ENCODE data around the gene GRIK5. TPM values are rescaled to one million over a fixed set of nuclear protein-coding genes. Genes with fewer than 3 reads are reported as not detected.
A peak's percentile ranks its signal among the peaks of the same experiment; 100 is the strongest.

GRIK5 gene
- total and polyA plus RNA-seq, 2 of the 8 experiments (the other 6 are each of a cell fraction or from before 2014, with no cell fraction given): 17.8 to 42.9 TPM

- Histone ChIP-seq H3K4me2 (ENCODE audit: insufficient read depth in 1 of 2, low read depth in 2 of 2, low read length in 2 of 2) (peak overlapping the region; percentile 15 to 92; a peak in 3 of 4 replicates), H4K8ac (ENCODE audit: extremely low read depth, insufficient read depth, low read length) (no peak overlapping the region), H2AFZ (ENCODE audit: low read length) (peak overlapping the region; percentile 100), H3K4me3 (ENCODE audit: extremely low read depth in 1 of 4, insufficient read depth in 2 of 4, low read depth in 3 of 4, low read length in 4 of 4) (peak overlapping the region in 3 of 4 experiments; percentile 32 to 52 (median 38); a peak in 6 of 8 replicates), H3K79me1 (ENCODE audit: low read depth, low read length) (no peaks in the 10 kb centered on the region), H2BK15ac (ENCODE audit: low read length) (0 out of 2 replicates have a peak overlapping the region, but pooled peaks have one; percentile 10), H3K36me3 (ENCODE audit: control insufficient read depth in 2 of 4, insufficient read depth in 4 of 4, low read length in 3 of 4) (peaks cover 0 to 3% (median 0%) of the 10 kb centered on the region in 4 experiments; a peak in 2 of 8 replicates), H4K5ac (ENCODE audit: insufficient read length, low read depth, low read length) (no peak overlapping the region), H3K27ac (ENCODE audit: low read depth, low read length) (no peak overlapping the region), H2BK5ac (ENCODE audit: low read depth, low read length) (no peak overlapping the region; the same call in 1 of the 2 replicates), H3K18ac (ENCODE audit: extremely low read depth, low read length) (peak overlapping the region; percentile 93; the same call in 1 of the 2 replicates), H2BK12ac (ENCODE audit: low read depth, low read length) (peak overlapping the region; percentile 98; the same call in 1 of the 2 replicates), H3K23me2 (ENCODE audit: low read depth, low read length) (no peaks in the 10 kb centered on the region), H4K20me1 (replicated peaks in 1 of 2; ENCODE audit: control insufficient read depth in 1 of 2, insufficient read depth in 2 of 2, low read length in 2 of 2) (no peaks in the 10 kb centered on the region), H3K27me3 (replicated peaks in 1 of 4; ENCODE audit: control insufficient read depth in 3 of 4, extremely low read depth in 1 of 4, insufficient read depth in 3 of 4, low read length in 3 of 4) (no peaks in the 10 kb centered on the region), H3K23ac (ENCODE audit: insufficient read length) (no peak overlapping the region), H2AK5ac (ENCODE audit: low read depth, low read length) (no peak overlapping the region), H3K14ac (ENCODE audit: insufficient read length) (no peak overlapping the region), H3K56ac (replicated peaks; ENCODE audit: insufficient read length, low read depth, low read length) (peak overlapping the region; percentile 64), H4K91ac (replicated peaks; ENCODE audit: insufficient read length, low read length) (peak overlapping the region; percentile 88), H3K4ac (replicated peaks; ENCODE audit: insufficient read length, low read depth, low read length) (no peak overlapping the region), H3K4me1 (replicated peaks in 1 of 4; ENCODE audit: control insufficient read depth in 3 of 4, insufficient read depth in 4 of 4, low read length in 3 of 4) (no peaks in the 10 kb centered on the region), H2BK120ac (replicated peaks; ENCODE audit: low read depth, low read length) (no peak overlapping the region), H3K9ac (replicated peaks in 1 of 4; ENCODE audit: extremely low read depth in 1 of 4, low read depth in 3 of 4, low read length in 3 of 4) (no peak overlapping the region), H2BK20ac (ENCODE audit: low read length) (0 out of 2 replicates have a peak overlapping the region, but pooled peaks have one; percentile 72), H3K9me3 (ENCODE audit: insufficient read depth in 2 of 2, low read depth in 1 of 2, low read length in 1 of 2) (no peaks in the 10 kb centered on the region), H3K79me2 (ENCODE audit: control insufficient read depth in 1 of 2, insufficient read depth in 2 of 2, low read length in 2 of 2) (no peaks in the 10 kb centered on the region)
- CTCF ChIA-PET (ENCODE audit: partially characterized antibody): interaction anchor here (0.7 to 4.4 kb wide), 10 partner anchors 8 to 79 kb away, joined by 3 to 30 read pairs (median 6); partner anchors contain the start of gene CD79A
- 10% methylated on average over 8 of the region's 12 CpGs; no CpG with 5 or more reads in 1 of the 2 experiments for WGBS, 2 experiments (ENCODE audit: extremely low coverage in 1 of 2, insufficient coverage in 1 of 2, insufficient read length in 1 of 2, insufficient replicate concordance in 2 of 2, low coverage in 1 of 2, low lambda C conversion rate in 2 of 2, missing lambda C conversion rate in 1 of 2)
- POLR2A ChIA-PET (ENCODE audit: partially characterized antibody): interaction anchor here (1.4 to 6.1 kb wide), 4 partner anchors 14 to 91 kb away, joined by 3 to 28 read pairs (median 12); partner anchors contain the start of gene RPS19
- no peak for FAIRE-seq
- peak; percentile 76 to 99 for DNase-seq (ENCODE audit: low read depth in 1 of 2, low spot score in 2 of 2)
- no peak for TF ChIP-seq MAFK (IDR thresholded peaks at IDR 0.05; ENCODE audit: low read depth, low read length)
- 0 out of 2 replicates have a peak, but pooled peaks have one; percentile 19 for TF ChIP-seq SP1 (IDR thresholded peaks at IDR 0.05; ENCODE audit: low read depth, low read length)
- peak; percentile 89 to 90 for TF ChIP-seq RAD21 (IDR thresholded peaks at IDR 0.05 in 1 of 2, conservative IDR thresholded peaks at IDR 0.05 in 1 of 2; ENCODE audit: low read depth in 2 of 2, low read length in 2 of 2)
- TF ChIP-seq, protein P1, sequence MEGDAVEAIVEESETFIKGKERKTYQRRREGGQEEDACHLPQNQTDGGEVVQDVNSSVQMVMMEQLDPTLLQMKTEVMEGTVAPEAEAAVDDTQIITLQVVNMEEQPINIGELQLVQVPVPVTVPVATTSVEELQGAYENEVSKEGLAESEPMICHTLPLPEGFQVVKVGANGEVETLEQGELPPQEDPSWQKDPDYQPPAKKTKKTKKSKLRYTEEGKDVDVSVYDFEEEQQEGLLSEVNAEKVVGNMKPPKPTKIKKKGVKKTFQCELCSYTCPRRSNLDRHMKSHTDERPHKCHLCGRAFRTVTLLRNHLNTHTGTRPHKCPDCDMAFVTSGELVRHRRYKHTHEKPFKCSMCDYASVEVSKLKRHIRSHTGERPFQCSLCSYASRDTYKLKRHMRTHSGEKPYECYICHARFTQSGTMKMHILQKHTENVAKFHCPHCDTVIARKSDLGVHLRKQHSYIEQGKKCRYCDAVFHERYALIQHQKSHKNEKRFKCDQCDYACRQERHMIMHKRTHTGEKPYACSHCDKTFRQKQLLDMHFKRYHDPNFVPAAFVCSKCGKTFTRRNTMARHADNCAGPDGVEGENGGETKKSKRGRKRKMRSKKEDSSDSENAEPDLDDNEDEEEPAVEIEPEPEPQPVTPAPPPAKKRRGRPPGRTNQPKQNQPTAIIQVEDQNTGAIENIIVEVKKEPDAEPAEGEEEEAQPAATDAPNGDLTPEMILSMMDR (IDR thresholded peaks at IDR 0.05; ENCODE audit: control extremely low read depth in 1 of 3, insufficient read depth in 1 of 3, low read depth in 1 of 3, low read length in 3 of 3): peak; percentile 93 to 98 (median 97)
- TF ChIP-seq SIN3A (conservative IDR thresholded peaks at IDR 0.05 in 1 of 2, IDR thresholded peaks at IDR 0.05 in 1 of 2; ENCODE audit: low read depth in 1 of 2, low read length in 2 of 2): no peak
- TF ChIP-seq TCF12 (IDR thresholded peaks at IDR 0.05; ENCODE audit: low read depth, low read length): 0 out of 2 replicates have a peak, but pooled peaks have one; percentile 20
- no peak for TF ChIP-seq NRF1 (IDR thresholded peaks at IDR 0.05; ENCODE audit: low read depth, low read length)
- no peak for TF ChIP-seq E2F6 (IDR thresholded peaks at IDR 0.05)
Measured at GRCh38 chr19:41951686-41952172, 118.3 kb downstream of the GRIK5 start.
